ENCODE measurements around the gene TUG1.

TUG1 gene

DNA sequence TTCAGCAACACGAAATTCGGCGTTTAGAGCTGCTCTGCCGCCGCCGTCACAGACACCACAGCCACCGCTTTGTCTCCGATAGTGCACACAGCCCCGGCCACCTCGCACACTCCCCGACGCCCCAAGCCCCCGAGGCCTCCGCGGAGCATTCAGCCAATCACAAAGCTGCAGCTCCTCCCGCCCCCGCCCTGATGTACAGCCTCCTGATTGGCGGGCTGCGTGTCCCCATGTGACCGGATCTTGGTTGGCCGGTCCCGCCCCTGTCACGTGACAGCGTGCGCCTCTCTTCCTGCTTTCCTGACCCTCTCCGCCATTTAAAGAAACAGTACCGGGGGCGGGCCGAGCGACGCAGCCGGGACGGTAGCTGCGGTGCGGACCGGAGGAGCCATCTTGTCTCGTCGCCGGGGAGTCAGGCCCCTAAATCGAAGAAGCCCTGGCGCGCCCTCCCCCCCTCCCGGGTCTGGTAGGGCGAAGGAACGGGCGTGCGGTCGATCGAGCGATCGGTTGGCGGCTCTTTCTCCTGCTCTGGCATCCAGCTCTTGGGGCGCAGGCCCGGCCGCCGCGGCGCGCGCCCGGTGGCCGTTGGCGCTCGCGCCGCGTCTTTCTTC, at the start of gene TUG1:
TSS of gene TUG1 (plus strand) at position 342 of the 608 bp plus-strand sequence.
- peak within 1 kb of the TSS; percentile 100 for H3K4me3 ChIP-seq (ENCODE audit: low read length)
- no peak for TF ChIP-seq ZNF274 (IDR thresholded peaks at IDR 0.05; ENCODE audit: low read depth, low read length)

GRCh38 chr22:30919973-30920372, 49.1 kb upstream of the TUG1 start:
- no peak overlapping the region for H3K4me3 ChIP-seq (ENCODE audit: low read length)
- TF ChIP-seq ZNF274 (IDR thresholded peaks at IDR 0.05; ENCODE audit: low read depth, low read length): no peak

DNA sequence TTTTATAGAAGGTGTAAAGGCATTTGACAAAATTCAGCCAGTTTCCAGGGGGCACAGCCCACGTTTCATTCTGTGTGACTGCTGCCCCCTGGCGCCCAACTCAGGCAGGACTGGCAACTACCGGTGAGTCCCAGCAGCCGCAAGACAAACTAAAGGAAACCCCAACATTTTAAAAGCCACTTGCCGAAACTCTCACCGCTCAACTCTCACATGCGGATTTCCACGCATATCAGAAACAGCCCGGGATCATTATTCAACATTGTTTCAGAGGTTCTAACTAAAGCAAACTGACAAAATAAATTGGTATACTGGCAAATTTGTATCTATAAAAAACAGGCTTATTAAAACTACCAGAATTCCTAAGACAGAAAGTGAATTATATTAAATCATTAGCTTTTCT, 48.7 kb upstream of the TUG1 start:
- no peak for TF ChIP-seq ZNF274 (IDR thresholded peaks at IDR 0.05; ENCODE audit: low read depth, low read length)
- H3K4me3 ChIP-seq (ENCODE audit: low read length): peak overlapping the region; percentile 17; the same call in 1 of the 2 replicates

DNA sequence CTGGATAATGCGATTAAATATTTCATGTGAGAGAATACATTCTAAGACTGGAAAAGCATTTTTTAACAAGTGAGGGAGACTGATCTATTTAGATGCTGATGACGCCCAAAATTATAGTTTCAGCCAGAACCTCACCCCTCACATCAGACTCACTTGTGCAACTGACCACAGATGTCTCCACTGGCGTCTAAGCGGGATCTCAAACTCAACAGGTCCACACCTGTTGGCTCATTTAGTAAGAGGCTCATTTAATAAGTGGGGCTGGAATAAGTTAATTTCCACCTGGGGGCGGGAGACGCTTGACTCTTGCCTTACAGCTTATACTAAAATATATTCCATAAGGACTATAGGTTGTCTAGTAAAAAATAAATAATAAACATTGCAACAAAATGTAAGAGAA, 48.0 kb upstream of the TUG1 start:
- H3K4me3 ChIP-seq (ENCODE audit: low read length): peak overlapping the region; percentile 76; the same call in 1 of the 2 replicates
- TF ChIP-seq ZNF274 (IDR thresholded peaks at IDR 0.05; ENCODE audit: low read depth, low read length): no peak

GRCh38 chr22:30922151-30922611, 46.9 kb upstream of the TUG1 start:
- H3K4me3 ChIP-seq (ENCODE audit: low read length): peak overlapping the region; percentile 76; the same call in 1 of the 2 replicates
- no peak for TF ChIP-seq ZNF274 (IDR thresholded peaks at IDR 0.05; ENCODE audit: low read depth, low read length)

- no peak overlapping the region for H3K4me3 ChIP-seq (ENCODE audit: low read length)
- TF ChIP-seq ZNF274 (IDR thresholded peaks at IDR 0.05; ENCODE audit: low read depth, low read length): no peak
Measured at GRCh38 chr22:30923168-30923900, 45.7 kb upstream of the TUG1 start.

DNA sequence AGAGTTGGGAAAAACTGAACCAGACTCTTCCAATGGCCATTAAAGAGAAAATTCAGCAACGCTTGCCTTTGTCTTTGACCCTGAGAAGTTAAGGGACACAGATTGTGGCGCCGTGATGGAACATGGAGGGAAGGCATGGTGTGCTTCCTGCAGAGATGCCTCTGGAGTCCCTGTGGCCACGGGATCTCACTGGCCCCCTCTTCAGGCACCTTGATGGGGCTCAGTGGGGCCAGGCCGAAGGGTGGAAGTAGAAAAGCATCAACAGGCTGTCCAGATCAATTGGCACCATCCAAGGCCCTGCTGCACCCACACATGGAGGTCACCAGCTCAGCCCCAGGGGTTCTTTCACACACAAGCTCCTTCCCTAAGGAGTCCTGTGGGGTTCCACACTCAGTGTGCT, 43.4 kb upstream of the TUG1 start:
- TF ChIP-seq ZNF274 (IDR thresholded peaks at IDR 0.05; ENCODE audit: low read depth, low read length): no peak
- H3K4me3 ChIP-seq (ENCODE audit: low read length): no peak overlapping the region

GRCh38 chr22:30926706-30927105, 42.4 kb upstream of the TUG1 start:
- H3K4me3 ChIP-seq (ENCODE audit: low read length): no peak overlapping the region
- no peak for TF ChIP-seq ZNF274 (IDR thresholded peaks at IDR 0.05; ENCODE audit: low read depth, low read length)

DNA sequence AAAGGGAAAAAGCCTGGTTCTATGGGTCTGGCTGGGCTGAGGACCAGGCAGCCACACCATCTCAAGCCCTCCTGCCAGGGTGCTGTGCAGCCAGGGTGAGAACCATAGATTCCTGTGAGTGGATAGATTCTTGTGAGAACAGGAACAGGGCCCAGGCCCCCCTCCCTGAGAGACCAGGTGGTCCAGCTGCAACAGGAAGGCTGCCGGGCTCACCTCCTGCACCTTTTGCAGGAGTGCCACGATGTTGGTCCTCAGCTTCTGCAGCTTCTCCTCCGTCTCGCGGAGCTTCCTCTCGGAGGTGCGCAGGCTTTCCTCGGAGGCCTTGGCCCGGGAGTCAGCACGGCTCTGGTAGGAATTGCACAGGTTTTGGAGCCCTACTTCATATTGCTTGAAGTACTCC, 41.3 kb upstream of the TUG1 start:
- H3K4me3 ChIP-seq (ENCODE audit: low read length): no peak overlapping the region
- TF ChIP-seq ZNF274 (IDR thresholded peaks at IDR 0.05; ENCODE audit: low read depth, low read length): no peak

DNA sequence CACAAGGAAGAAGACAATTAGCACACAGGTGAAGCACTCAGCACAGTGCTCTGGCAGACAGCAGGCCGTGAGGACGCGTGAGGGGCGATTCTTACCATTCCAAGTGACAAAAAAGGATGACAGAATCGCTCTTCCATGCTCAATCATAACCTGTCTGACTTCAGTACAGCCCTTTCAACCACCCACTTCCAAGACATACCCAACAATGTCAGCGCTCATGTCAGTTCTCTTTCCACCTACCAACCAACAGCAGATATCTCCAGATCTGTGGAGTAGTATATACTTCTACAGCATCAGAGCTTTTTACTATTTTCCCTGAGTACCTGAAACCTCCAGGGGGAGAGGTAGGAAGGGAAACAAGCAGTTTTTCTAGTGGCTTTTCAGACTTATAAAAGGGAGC, 40.7 kb upstream of the TUG1 start:
- H3K4me3 ChIP-seq (ENCODE audit: low read length): no peak overlapping the region
- no peak for TF ChIP-seq ZNF274 (IDR thresholded peaks at IDR 0.05; ENCODE audit: low read depth, low read length)

GRCh38 chr22:30930228-30930627, 38.8 kb upstream of the TUG1 start:
- no peak overlapping the region for H3K4me3 ChIP-seq (ENCODE audit: low read length)
- TF ChIP-seq ZNF274 (IDR thresholded peaks at IDR 0.05; ENCODE audit: low read depth, low read length): no peak

DNA sequence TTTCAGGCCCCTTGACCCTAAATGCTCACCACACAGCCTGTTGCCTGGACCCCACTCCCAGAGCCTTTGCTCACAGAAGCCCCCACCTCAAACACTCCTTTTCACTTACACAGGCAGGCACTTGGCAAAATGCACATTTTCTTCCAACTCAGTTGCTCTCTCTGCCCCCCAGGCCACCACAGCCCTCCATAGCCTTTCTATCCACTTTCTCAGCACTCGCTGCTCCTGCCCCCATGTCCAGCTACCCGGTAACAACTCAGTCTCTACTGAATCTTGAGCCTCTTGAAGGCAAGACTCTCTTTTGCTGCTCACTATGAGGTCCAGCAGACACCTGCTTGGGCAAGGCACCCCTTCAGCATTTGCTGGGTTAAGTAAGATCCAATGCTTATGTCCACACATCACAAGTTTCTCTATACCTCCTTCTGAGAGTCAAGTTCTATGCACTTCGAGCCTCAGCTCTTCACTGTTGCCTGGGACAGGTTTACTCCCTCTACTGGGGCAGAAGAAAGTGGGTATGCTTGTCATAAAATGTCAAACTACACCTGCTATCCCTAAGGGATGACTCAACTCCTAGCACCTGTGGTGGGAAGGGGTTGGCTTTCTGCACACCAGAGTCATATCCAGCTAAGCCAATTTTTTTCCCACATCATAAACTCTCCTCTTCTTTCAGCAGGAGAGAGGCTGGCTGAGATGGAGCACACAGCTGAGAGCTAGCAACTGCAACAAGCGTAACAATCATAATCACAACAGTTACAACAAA, 37.3 kb upstream of the TUG1 start:
- no peak overlapping the region for H3K4me3 ChIP-seq (ENCODE audit: low read length)
- no peak for TF ChIP-seq ZNF274 (IDR thresholded peaks at IDR 0.05; ENCODE audit: low read depth, low read length)

GRCh38 chr22:30932661-30933060, 36.4 kb upstream of the TUG1 start:
- TF ChIP-seq ZNF274 (IDR thresholded peaks at IDR 0.05; ENCODE audit: low read depth, low read length): no peak
- H3K4me3 ChIP-seq (ENCODE audit: low read length): no peak overlapping the region

DNA sequence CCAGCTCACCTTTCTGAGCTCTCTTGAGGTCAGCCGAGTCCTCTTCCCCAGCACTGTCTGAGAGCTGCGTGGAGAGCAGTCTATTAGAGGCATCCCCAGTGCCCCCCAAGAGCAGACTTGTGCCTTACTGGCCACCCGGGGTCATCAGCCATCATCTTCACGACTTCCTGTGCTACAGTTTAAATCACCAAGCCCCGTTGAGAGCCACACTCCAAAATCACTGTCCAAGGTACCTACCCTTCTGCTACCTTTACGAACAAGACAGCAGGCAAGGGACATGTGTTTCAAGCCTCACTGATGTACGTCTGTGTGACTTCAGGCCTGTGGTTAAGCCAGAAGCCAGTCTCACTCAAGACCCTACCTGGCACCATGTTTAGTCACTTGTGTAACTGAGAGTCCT, 35.6 kb upstream of the TUG1 start:
- no peak for TF ChIP-seq ZNF274 (IDR thresholded peaks at IDR 0.05; ENCODE audit: low read depth, low read length)
- no peak overlapping the region for H3K4me3 ChIP-seq (ENCODE audit: low read length)

DNA sequence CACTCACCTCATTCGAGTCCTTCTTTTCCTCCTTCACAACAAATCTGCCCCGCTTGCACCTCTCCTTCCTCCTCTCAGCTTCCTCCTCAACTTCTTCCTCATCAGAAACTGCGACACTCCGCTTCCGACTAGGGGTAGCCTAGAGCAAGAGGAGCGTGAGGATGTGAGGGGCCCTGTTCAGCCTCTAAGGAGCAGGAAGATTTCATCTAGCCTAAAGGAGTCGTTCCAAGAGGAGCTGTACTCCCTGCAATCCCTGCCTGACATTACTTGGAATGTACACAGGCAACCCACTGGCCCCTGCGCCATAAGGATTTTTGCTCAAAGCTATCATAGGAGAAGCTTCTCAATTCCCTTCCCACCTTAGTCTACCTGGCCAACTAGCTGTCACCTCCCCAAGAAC, 35.0 kb upstream of the TUG1 start:
- H3K4me3 ChIP-seq (ENCODE audit: low read length): no peak overlapping the region
- TF ChIP-seq ZNF274 (IDR thresholded peaks at IDR 0.05; ENCODE audit: low read depth, low read length): no peak
